ENCODE results near the gene NCOA3. TPM values are rescaled to one million over a fixed set of nuclear protein-coding genes. Genes with fewer than 3 reads are reported as not detected.
"Not testable (repeated sequence)": the region's sequence is repeated elsewhere in the genome, so short reads cannot be mapped to it uniquely, and the experiment has no call there.

NCOA3 gene
- total RNA-seq, 2 experiments from 2014 or later = 58.1 to 66.4 TPM

GRCh38 chr20:47487175-47487917 is 14.3 kb upstream of the NCOA3 start:
- H3K4me1 Mint-ChIP-seq = peaks cover 55% of the 10 kb centered on the region
- peak; percentile 70 for DNase-seq
- peak overlapping the region; percentile 69 for H3K4me3 Mint-ChIP-seq
- H3K36me3 Mint-ChIP-seq = peaks cover 6% of the 10 kb centered on the region
- H3K27ac Mint-ChIP-seq = peak overlapping the region; percentile 100
- no peaks in the 10 kb centered on the region for H3K27me3 Mint-ChIP-seq
- H3K9me3 Mint-ChIP-seq = peaks cover 2% of the 10 kb centered on the region

GRCh38 chr20:47489448-47489872 is 12.2 kb upstream of the NCOA3 start:
- no peaks in the 10 kb centered on the region for H3K27me3 Mint-ChIP-seq
- H3K4me1 Mint-ChIP-seq = peaks cover 73% of the 10 kb centered on the region
- no peak for DNase-seq
- peaks cover 2% of the 10 kb centered on the region for H3K9me3 Mint-ChIP-seq
- H3K36me3 Mint-ChIP-seq = peaks cover 6% of the 10 kb centered on the region
- H3K27ac Mint-ChIP-seq = peak overlapping the region; percentile 100
- H3K4me3 Mint-ChIP-seq = no peak overlapping the region

- Mint-ChIP-seq H3K27me3 (no peaks in the 10 kb centered on the region), H3K4me3 (no peak overlapping the region), H3K36me3 (peaks cover 4% of the 10 kb centered on the region), H3K27ac (peak overlapping the region; percentile 56), H3K4me1 (peaks cover 61% of the 10 kb centered on the region), H3K9me3 (peaks cover 2% of the 10 kb centered on the region)
- no peak for DNase-seq
Measured at GRCh38 chr20:47490795-47491194, 10.9 kb upstream of the NCOA3 start.

DNA sequence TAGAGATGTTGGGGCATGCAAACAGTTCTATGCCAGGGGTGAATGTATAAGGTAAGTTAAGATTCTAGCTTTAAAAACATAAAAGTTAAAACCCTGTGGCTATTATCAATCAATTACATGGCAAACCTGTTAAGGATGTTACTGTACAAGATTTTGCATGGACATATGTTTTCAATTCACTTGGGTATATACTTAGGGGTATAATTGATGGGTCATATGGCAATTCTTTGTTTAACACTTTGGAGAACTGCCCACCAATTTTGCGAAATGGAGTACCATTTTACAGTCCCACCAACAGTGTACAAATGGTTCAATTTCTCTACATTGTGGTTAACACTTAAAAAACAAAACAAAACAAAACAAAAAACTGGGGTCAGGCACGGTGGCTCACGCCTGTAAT is 9.4 kb upstream of the NCOA3 start:
- DNase-seq = no peak
- Mint-ChIP-seq H3K36me3 (peaks cover 8% of the 10 kb centered on the region), H3K4me1 (peaks cover 54% of the 10 kb centered on the region), H3K27ac (no peak overlapping the region), H3K9me3 (peaks cover 3% of the 10 kb centered on the region), H3K27me3 (no peaks in the 10 kb centered on the region), H3K4me3 (no peak overlapping the region)

GRCh38 chr20:47493175-47493962 is 8.3 kb upstream of the NCOA3 start:
- peak; percentile 57 for DNase-seq
- Mint-ChIP-seq H3K4me3 (peak overlapping the region; percentile 42), H3K36me3 (peaks cover 16% of the 10 kb centered on the region), H3K27me3 (no peaks in the 10 kb centered on the region), H3K9me3 (peaks cover 4% of the 10 kb centered on the region), H3K27ac (peak overlapping the region; percentile 76), H3K4me1 (peaks cover 53% of the 10 kb centered on the region)

DNA sequence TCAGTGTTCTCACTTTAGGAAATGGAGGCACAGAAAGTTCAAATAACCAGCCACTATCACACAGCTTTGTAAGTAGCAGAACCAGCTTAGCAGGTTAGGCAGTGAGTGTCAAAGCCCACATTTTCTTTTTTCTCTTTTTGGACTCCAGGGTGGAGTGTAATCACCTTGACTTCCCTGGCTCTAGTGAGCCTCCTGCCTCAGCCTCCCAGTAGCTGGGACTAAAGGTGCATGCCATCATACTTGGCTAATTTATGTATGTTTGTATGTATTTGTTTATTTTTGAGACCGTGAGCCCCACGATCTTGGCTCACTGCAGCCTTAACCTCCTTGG is 7.8 kb upstream of the NCOA3 start:
- peak overlapping the region; percentile 76 for H3K27ac Mint-ChIP-seq
- no peaks in the 10 kb centered on the region for H3K27me3 Mint-ChIP-seq
- H3K4me1 Mint-ChIP-seq = peaks cover 53% of the 10 kb centered on the region
- no peak for DNase-seq
- peaks cover 16% of the 10 kb centered on the region for H3K36me3 Mint-ChIP-seq
- no peak overlapping the region for H3K4me3 Mint-ChIP-seq
- H3K9me3 Mint-ChIP-seq = peaks cover 3% of the 10 kb centered on the region

GRCh38 chr20:47494606-47495005 is 7.1 kb upstream of the NCOA3 start:
- H3K4me3 Mint-ChIP-seq, DNase-seq, H3K9me3 Mint-ChIP-seq, H3K27me3 Mint-ChIP-seq, H3K27ac Mint-ChIP-seq: not testable (repeated sequence)
- Mint-ChIP-seq H3K4me1 (peaks cover 50% of the 10 kb centered on the region), H3K36me3 (peaks cover 13% of the 10 kb centered on the region)

- peaks cover 18% of the 10 kb centered on the region for H3K36me3 Mint-ChIP-seq
- peaks cover 3% of the 10 kb centered on the region for H3K9me3 Mint-ChIP-seq
- no peak for DNase-seq
- peaks cover 52% of the 10 kb centered on the region for H3K4me1 Mint-ChIP-seq
- no peak overlapping the region for H3K4me3 Mint-ChIP-seq
- no peak overlapping the region for H3K27ac Mint-ChIP-seq
- H3K27me3 Mint-ChIP-seq = no peaks in the 10 kb centered on the region
Measured at GRCh38 chr20:47496118-47496517, 5.6 kb upstream of the NCOA3 start.

DNA sequence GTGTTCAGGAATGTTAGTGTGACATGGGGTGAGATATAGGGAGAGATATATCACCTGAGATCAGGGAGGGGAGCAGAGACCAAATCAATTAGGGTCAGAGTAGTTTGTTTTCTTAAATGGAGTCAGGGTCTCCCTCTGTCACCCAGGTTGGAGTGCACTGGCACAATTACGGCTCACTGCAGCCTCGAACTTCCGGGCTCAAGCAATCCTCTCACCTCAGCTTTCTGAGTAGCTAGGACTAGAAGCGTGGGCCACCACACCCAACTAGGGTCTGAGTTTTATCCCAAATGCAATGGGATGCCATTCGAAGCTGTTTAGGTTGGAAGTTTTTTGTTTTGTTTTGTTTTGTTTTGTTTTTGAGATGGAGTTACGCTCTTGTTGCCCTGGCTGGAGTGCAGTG is 3.1 kb upstream of the NCOA3 start:
- Mint-ChIP-seq H3K27ac (peak overlapping the region; percentile 21), H3K36me3 (peaks cover 32% of the 10 kb centered on the region), H3K4me3 (peak overlapping the region; percentile 33), H3K27me3 (peaks cover 3% of the 10 kb centered on the region), H3K4me1 (peaks cover 33% of the 10 kb centered on the region), H3K9me3 (peaks cover 3% of the 10 kb centered on the region)
- no peak for DNase-seq

DNA sequence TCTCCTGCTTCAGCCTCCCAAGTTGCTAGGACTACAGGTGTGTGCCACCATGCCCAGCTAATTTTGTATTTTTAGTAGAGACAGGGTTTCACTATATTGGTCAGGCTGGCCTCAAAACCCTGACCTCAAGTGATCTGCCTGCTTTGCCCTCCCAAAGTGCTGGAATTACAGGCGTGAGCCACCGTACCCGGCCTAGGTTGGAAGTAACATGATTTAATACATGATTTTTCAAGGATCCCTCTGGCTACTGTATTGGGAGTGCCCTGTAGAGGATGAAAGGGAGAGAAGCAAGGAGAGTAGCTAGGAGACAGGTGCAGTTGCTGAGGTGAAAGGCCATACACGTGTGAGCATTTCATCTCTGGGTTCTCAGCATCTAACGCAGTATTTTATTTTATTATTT is 2.6 kb upstream of the NCOA3 start:
- Mint-ChIP-seq H3K27ac (no peak overlapping the region), H3K9me3 (peaks cover 3% of the 10 kb centered on the region), H3K27me3 (peaks cover 3% of the 10 kb centered on the region), H3K4me1 (peaks cover 31% of the 10 kb centered on the region), H3K36me3 (peaks cover 35% of the 10 kb centered on the region), H3K4me3 (no peak overlapping the region)
- no peak for DNase-seq

GRCh38 chr20:47500082-47500481 is 1.6 kb upstream of the NCOA3 start:
- H3K4me3 Mint-ChIP-seq = peak overlapping the region; percentile 99
- peaks cover 33% of the 10 kb centered on the region for H3K4me1 Mint-ChIP-seq
- H3K27ac Mint-ChIP-seq, DNase-seq, H3K27me3 Mint-ChIP-seq, H3K9me3 Mint-ChIP-seq: not testable (repeated sequence)
- peaks cover 38% of the 10 kb centered on the region for H3K36me3 Mint-ChIP-seq

GRCh38 chr20:47500554-47500953 is 1.1 kb upstream of the NCOA3 start:
- Mint-ChIP-seq H3K9me3 (peaks cover 3% of the 10 kb centered on the region), H3K36me3 (peaks cover 42% of the 10 kb centered on the region), H3K4me3 (peak overlapping the region; percentile 99), H3K27me3 (peaks cover 3% of the 10 kb centered on the region), H3K4me1 (peaks cover 37% of the 10 kb centered on the region), H3K27ac (peak overlapping the region; percentile 91)
- no peak for DNase-seq

GRCh38 chr20:47501116-47501481 is 588 bp upstream of the NCOA3 start:
- DNase-seq = no peak
- peaks cover 38% of the 10 kb centered on the region for H3K4me1 Mint-ChIP-seq

DNA sequence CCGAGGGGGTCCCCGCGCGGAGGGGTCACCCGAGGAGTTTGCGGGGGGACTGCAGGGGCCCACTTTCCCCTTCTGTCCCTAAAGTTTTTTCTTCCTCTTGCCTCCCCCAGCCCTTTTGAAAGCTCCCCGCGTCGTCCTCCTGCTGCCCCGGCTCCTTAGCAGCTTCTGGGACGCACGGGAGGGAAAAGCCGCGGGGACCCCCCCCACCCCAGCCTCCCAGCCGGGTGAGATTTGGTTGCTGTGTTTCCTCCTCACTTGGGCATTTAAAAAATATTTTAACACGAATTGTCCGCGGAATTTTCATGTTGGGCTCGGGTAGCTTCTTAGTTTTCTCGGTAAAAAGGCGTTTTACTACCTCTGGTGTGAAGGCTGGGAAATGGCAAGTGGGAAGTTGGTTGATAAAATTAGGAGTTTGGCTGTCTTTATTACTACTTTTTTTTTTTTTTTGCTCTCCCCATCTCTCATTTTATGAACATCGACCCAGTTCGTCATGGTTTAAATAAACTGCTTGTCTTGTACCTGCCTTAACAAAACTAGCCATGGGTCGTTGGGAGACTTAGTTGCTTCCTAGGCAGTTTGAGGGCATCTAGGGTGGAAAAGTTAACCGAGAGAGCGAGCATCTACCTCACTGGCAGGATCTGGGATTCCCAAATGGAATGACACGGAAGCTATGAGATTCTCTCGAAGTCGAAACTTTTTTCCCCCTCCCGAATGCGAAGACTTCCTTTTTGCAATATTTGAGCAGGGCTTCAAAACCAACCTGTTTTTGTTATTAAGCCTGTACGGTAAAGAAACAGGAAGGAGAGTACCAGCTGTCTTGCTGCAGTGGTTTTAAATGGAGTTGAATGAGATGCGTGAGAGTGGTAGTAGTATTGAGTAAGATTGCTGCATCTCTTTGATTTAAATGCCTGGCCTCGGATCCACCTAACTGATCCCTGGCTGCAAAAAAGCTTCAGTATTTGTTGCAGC is 868 bp downstream of the NCOA3 start:
- Mint-ChIP-seq H3K9me3 (peaks cover 2% of the 10 kb centered on the region), H3K4me3 (peak overlapping the region; percentile 99), H3K4me1 (peaks cover 48% of the 10 kb centered on the region), H3K36me3 (peaks cover 48% of the 10 kb centered on the region), H3K27ac (peak overlapping the region; percentile 93), H3K27me3 (peaks cover 3% of the 10 kb centered on the region)
- DNase-seq = no peak

More at GRCh38 chr20:47501116-47501481, 588 bp upstream of the NCOA3 start:
- Mint-ChIP-seq H3K9me3 (peaks cover 2% of the 10 kb centered on the region), H3K27ac (peak overlapping the region; percentile 91), H3K36me3 (peaks cover 43% of the 10 kb centered on the region), H3K4me3 (peak overlapping the region; percentile 99), H3K27me3 (peaks cover 3% of the 10 kb centered on the region)

DNA sequence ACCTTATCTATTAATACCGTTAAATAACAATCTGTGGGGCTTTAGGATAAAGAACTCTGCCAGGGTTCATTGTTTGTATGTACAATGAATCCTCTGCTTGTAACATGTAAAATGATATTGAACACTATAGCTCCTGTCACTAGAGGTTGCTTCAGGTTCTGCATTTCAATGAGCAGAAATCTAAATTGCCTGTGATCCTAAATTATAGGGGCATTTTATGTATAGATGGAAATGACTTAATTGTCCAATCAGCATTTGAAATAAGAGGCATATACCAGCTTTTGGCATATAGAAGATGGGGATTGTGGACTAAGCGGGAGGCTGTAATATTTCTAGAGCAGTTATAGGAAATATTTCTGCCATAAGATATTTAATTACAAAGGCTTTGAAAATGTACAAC is 2.0 kb downstream of the NCOA3 start:
- Mint-ChIP-seq H3K9me3 (no peaks in the 10 kb centered on the region), H3K36me3 (peaks cover 46% of the 10 kb centered on the region), H3K27ac (peak overlapping the region; percentile 93), H3K4me3 (peak overlapping the region; percentile 99), H3K4me1 (peaks cover 50% of the 10 kb centered on the region), H3K27me3 (peaks cover 3% of the 10 kb centered on the region)
- no peak for DNase-seq

All from activated naive CD8-positive, alpha-beta T cell treated with anti-CD3 and anti-CD28 coated beads for 36 hours (primary cell).